Loucy (cell line): ENCODE measurements around the gene UTF1.

ENCODE experiments used
- H2AFZ ChIP-seq: fragments of 200-600 bp; sonication (generic); 2 replicates; pipeline ENCODE4 v1.6.0; 2016; ENCODE audit warnings: antibody characterized with exemption, mild to moderate bottlenecking, low read length, moderate library complexity
- H3F3A ChIP-seq: fragments of 200-600 bp; 2 replicates; pipeline ENCODE4 v1.6.0; 2016; ENCODE audit warnings: antibody characterized with exemption, low read depth, mild to moderate bottlenecking
- H3K27me3 ChIP-seq: fragments of 200-600 bp; sonication (generic); 2 replicates; pipeline ENCODE4 v1.6.1; 2014; ENCODE audit warnings: low read length, mild to moderate bottlenecking; ENCODE audit not compliant: insufficient read depth, poor library complexity, severe bottlenecking
- H3K36me3 ChIP-seq: fragments of 200-600 bp; sonication (generic); 2 replicates; pipeline ENCODE4 v1.6.1; 2016; ENCODE audit warnings: low read length; ENCODE audit not compliant: insufficient read depth
- H3K4me1 ChIP-seq: fragments of 200-600 bp; sonication (generic); 2 replicates; pipeline ENCODE4 v1.5.1; 2014; ENCODE audit warnings: low read length, mild to moderate bottlenecking; ENCODE audit not compliant: insufficient read depth, poor library complexity, severe bottlenecking
- H3K4me2 ChIP-seq: fragments of 200-600 bp; sonication (generic); 2 replicates; pipeline ENCODE4 v1.6.0; 2014; ENCODE audit warnings: antibody characterized with exemption, low read length, low read depth, mild to moderate bottlenecking; ENCODE audit not compliant: poor library complexity, severe bottlenecking
- H3K4me3 ChIP-seq: fragments of 200-600 bp; sonication (generic); 2 replicates; pipeline ENCODE4 v1.5.1; 2014; ENCODE audit warnings: low read length, mild to moderate bottlenecking, mixed read lengths; ENCODE audit not compliant: poor library complexity, severe bottlenecking
- H3K79me2 ChIP-seq: fragments of 200-600 bp; sonication (generic); 2 replicates; pipeline ENCODE4 v1.6.1; 2014; ENCODE audit warnings: low read length; ENCODE audit not compliant: insufficient read depth
- H3K9ac ChIP-seq: fragments of 200-600 bp; sonication (generic); 2 replicates; pipeline ENCODE4 v1.6.0; 2014; ENCODE audit warnings: mild to moderate bottlenecking, low read depth, low read length, moderate library complexity; ENCODE audit not compliant: poor library complexity, severe bottlenecking
- H3K9me2 ChIP-seq: fragments of 200-600 bp; sonication (generic); replicated peaks from 2 replicates; pipeline ENCODE4 v1.6.1; 2016; ENCODE audit warnings: low read depth, low read length, mixed read lengths
- H3K9me3 ChIP-seq: fragments of 200-600 bp; sonication (generic); 2 replicates; pipeline ENCODE4 v1.6.1; 2014; ENCODE audit warnings: mild to moderate bottlenecking, antibody characterized with exemption, low read length, low read depth; ENCODE audit not compliant: insufficient read depth
- H4K20me1 ChIP-seq: fragments of 200-600 bp; sonication (generic); 2 replicates; pipeline ENCODE4 v1.6.0; 2014; ENCODE audit warnings: antibody characterized with exemption, low read length, mild to moderate bottlenecking; ENCODE audit not compliant: insufficient read depth, poor library complexity, severe bottlenecking
- EZH2phosphoT487 ChIP-seq: fragments of 200-600 bp; IDR thresholded peaks from 2 replicates; pipeline ENCODE4 v1.6.1; 2018; ENCODE audit warnings: antibody characterized with exemption, mild to moderate bottlenecking, moderate library complexity, borderline replicate concordance
- TF ChIP-seq, protein P1 (sequence below): fragments of 200-600 bp; sonication (generic); conservative IDR thresholded peaks from 2 replicates; pipeline ENCODE4 v1.5.1; 2014; ENCODE audit warnings: mild to moderate bottlenecking, antibody characterized with exemption, low read length

Gene UTF1

GRCh38 chr10:133213641-133214467 lies 16.2 kb upstream of the UTF1 start:
- H3F3A ChIP-seq = no peaks in the 10 kb centered on the region
- no peaks in the 10 kb centered on the region for H3K36me3 ChIP-seq
- TF ChIP-seq, protein P1, sequence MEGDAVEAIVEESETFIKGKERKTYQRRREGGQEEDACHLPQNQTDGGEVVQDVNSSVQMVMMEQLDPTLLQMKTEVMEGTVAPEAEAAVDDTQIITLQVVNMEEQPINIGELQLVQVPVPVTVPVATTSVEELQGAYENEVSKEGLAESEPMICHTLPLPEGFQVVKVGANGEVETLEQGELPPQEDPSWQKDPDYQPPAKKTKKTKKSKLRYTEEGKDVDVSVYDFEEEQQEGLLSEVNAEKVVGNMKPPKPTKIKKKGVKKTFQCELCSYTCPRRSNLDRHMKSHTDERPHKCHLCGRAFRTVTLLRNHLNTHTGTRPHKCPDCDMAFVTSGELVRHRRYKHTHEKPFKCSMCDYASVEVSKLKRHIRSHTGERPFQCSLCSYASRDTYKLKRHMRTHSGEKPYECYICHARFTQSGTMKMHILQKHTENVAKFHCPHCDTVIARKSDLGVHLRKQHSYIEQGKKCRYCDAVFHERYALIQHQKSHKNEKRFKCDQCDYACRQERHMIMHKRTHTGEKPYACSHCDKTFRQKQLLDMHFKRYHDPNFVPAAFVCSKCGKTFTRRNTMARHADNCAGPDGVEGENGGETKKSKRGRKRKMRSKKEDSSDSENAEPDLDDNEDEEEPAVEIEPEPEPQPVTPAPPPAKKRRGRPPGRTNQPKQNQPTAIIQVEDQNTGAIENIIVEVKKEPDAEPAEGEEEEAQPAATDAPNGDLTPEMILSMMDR = no peak
- no peak for TF ChIP-seq EZH2phosphoT487
- H3K79me2 ChIP-seq = no peaks in the 10 kb centered on the region
- no peak overlapping the region for H3K4me2 ChIP-seq
- no peaks in the 10 kb centered on the region for H3K27me3 ChIP-seq
- no peak overlapping the region for H2AFZ ChIP-seq
- H3K9me2 ChIP-seq = no peaks in the 10 kb centered on the region
- H3K4me3 ChIP-seq = no peak overlapping the region
- H4K20me1 ChIP-seq = no peaks in the 10 kb centered on the region
- no peaks in the 10 kb centered on the region for H3K4me1 ChIP-seq
- H3K9me3 ChIP-seq = peaks cover 14% of the 10 kb centered on the region; the same call in 1 of the 2 replicates
- H3K9ac ChIP-seq = no peak overlapping the region

- no peak overlapping the region for H3K4me3 ChIP-seq
- no peaks in the 10 kb centered on the region for H3K4me1 ChIP-seq
- no peak overlapping the region for H3K4me2 ChIP-seq
- no peaks in the 10 kb centered on the region for H3K9me2 ChIP-seq
- no peak overlapping the region for H3K9ac ChIP-seq
- H2AFZ ChIP-seq = no peak overlapping the region
- peaks cover 14% of the 10 kb centered on the region; the same call in 1 of the 2 replicates for H3K9me3 ChIP-seq
- H3K27me3 ChIP-seq = no peaks in the 10 kb centered on the region
- no peaks in the 10 kb centered on the region for H3K79me2 ChIP-seq
- H3K36me3 ChIP-seq = no peaks in the 10 kb centered on the region
- H3F3A ChIP-seq = no peaks in the 10 kb centered on the region
- TF ChIP-seq, protein P1 = no peak
- no peak for TF ChIP-seq EZH2phosphoT487
- no peaks in the 10 kb centered on the region for H4K20me1 ChIP-seq
Observed at GRCh38 chr10:133214468-133215410, 15.3 kb upstream of the UTF1 start.

DNA sequence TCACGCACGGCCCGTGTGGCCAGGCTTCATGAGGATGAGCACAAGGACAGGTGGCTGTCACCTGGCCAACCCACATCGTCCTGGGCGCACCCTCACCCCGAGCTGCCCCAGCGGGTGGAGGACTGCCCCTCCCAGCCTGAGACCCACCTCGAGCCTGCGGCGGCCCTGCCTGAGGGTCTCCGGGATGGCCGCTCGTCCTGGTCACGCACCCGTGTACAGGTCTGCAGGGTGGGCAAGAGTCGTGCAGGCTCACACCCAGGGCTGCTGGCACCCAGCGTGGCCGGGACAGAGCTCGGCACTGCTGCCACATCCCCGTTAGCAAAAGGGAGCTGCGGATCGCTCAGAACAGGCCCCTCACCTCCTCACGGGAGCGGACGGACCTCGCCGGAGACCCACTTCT lies 14.4 kb upstream of the UTF1 start:
- H3K79me2 ChIP-seq = no peaks in the 10 kb centered on the region
- no peaks in the 10 kb centered on the region for H3K36me3 ChIP-seq
- H3K9ac ChIP-seq = no peak overlapping the region
- peaks cover 14% of the 10 kb centered on the region; the same call in 1 of the 2 replicates for H3K9me3 ChIP-seq
- H3K9me2 ChIP-seq = no peaks in the 10 kb centered on the region
- no peak overlapping the region for H3K4me3 ChIP-seq
- H3K4me1 ChIP-seq = no peaks in the 10 kb centered on the region
- H3K27me3 ChIP-seq = no peaks in the 10 kb centered on the region
- H2AFZ ChIP-seq = no peak overlapping the region
- H4K20me1 ChIP-seq = no peaks in the 10 kb centered on the region
- no peaks in the 10 kb centered on the region for H3F3A ChIP-seq
- TF ChIP-seq EZH2phosphoT487 = no peak
- TF ChIP-seq, protein P1 = no peak
- no peak overlapping the region for H3K4me2 ChIP-seq
